ENCODE data around the gene STPG3. TPM values are rescaled to one million over a fixed set of nuclear protein-coding genes. Genes with fewer than 3 reads are reported as not detected.

The STPG3 gene
- total and polyA plus RNA-seq, 2 experiments from 2014 or later: not detected

DNA sequence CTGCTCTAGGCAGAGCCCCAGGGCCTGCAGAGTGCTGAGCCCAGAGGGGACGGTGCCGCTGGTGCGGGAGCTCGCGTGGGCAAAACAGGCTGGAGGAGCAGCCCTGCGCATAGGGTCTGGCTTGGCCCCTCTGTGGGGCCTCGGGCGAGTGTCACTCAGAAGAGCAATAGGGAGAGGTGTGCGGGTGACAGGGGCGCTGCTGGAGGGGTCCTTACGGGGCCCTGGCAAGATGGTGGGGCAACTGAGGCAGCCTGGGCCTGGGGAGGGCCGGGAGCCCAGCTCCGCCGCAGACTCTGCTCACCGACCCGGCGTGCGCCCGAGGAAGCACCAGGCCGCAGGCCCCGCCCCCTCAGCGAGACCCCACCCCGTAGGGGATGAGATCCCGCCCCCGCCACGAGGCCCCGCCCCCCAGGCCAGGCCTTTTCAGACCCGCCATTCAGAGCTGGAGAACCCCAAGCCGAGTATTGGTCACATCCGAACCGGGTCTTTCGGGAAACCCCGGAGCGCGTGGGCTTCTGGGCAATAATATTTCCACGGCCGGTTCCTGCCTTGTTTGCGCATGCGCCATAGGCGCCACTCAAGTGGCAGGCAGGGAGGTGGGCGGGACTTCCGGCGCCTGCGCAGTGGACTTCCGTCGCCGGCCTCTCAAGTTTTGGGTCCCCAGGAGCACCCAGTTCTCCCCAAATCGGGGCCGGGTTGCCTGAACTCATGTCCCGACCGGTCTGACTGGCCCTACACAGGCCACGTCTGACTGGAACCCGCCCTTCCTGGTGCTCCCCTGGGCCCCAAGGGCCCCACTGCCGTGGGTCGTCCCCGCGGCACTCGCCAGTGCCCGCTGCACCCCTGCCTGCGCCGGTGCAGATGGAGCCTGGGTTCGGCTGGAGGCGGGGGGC is 27.8 kb upstream of the STPG3 start:
- H4K20me1 ChIP-seq (replicated peaks; ENCODE audit: insufficient read depth): no peaks in the 10 kb centered on the region
- DNase-seq (ENCODE audit: low spot score) (peak; percentile 98), ATAC-seq (peak; percentile 53)
- Mint-ChIP-seq H3K4me3 (peak overlapping the region; percentile 70), H3K36me3 (ENCODE audit: low read depth) (no peaks in the 10 kb centered on the region), H3K27me3 (ENCODE audit: insufficient read depth, low read depth, poor library complexity) (peaks cover 3% of the 10 kb centered on the region), H3K4me1 (peaks cover 4% of the 10 kb centered on the region; the same call in 2 of the 3 replicates), H3K27ac (no peak overlapping the region), H3K9me3 (no peaks in the 10 kb centered on the region)
- peaks cover 9% of the 10 kb centered on the region; the same call in 1 of the 2 replicates for H3K27me3 ChIP-seq (ENCODE audit: insufficient read depth)
- peak overlapping the region; percentile 83 for H2AFZ ChIP-seq
- H3F3A ChIP-seq (replicated peaks; ENCODE audit: low read depth): 0 out of 2 replicates have a peak, but pooled peaks cover 6% of the 10 kb centered on the region
- H3K36me3 ChIP-seq (ENCODE audit: insufficient read depth): no peaks in the 10 kb centered on the region
- peak overlapping the region; percentile 99 for H3K4me2 ChIP-seq
- H3K79me2 ChIP-seq (replicated peaks; ENCODE audit: insufficient read depth): no peaks in the 10 kb centered on the region
- H3K9me2 ChIP-seq (ENCODE audit: insufficient read depth): no peaks in the 10 kb centered on the region
- H3K4me3 ChIP-seq: peak overlapping the region; percentile 94
- TF ChIP-seq EZH2phosphoT487 (IDR thresholded peaks at IDR 0.05; ENCODE audit: unreplicated experiment): no peak
- TF ChIP-seq POLR2AphosphoS5 (IDR thresholded peaks at IDR 0.05; ENCODE audit: low read depth): peak; percentile 54
- peak; percentile 54; the same call in 1 of the 2 replicates for TF ChIP-seq CREB1 (CRISPR knock-in tag; IDR thresholded peaks at IDR 0.05; ENCODE audit: low read depth)
- TF ChIP-seq, protein P1, sequence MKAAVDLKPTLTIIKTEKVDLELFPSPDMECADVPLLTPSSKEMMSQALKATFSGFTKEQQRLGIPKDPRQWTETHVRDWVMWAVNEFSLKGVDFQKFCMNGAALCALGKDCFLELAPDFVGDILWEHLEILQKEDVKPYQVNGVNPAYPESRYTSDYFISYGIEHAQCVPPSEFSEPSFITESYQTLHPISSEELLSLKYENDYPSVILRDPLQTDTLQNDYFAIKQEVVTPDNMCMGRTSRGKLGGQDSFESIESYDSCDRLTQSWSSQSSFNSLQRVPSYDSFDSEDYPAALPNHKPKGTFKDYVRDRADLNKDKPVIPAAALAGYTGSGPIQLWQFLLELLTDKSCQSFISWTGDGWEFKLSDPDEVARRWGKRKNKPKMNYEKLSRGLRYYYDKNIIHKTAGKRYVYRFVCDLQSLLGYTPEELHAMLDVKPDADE (IDR thresholded peaks at IDR 0.05): peak; percentile 68
- H3K27ac ChIP-seq (ENCODE audit: low read depth): peak overlapping the region; percentile 76; the same call in 1 of the 2 replicates
- peaks cover 3% of the 10 kb centered on the region; the same call in 1 of the 2 replicates for H3K4me1 ChIP-seq (ENCODE audit: insufficient read depth)

DNA sequence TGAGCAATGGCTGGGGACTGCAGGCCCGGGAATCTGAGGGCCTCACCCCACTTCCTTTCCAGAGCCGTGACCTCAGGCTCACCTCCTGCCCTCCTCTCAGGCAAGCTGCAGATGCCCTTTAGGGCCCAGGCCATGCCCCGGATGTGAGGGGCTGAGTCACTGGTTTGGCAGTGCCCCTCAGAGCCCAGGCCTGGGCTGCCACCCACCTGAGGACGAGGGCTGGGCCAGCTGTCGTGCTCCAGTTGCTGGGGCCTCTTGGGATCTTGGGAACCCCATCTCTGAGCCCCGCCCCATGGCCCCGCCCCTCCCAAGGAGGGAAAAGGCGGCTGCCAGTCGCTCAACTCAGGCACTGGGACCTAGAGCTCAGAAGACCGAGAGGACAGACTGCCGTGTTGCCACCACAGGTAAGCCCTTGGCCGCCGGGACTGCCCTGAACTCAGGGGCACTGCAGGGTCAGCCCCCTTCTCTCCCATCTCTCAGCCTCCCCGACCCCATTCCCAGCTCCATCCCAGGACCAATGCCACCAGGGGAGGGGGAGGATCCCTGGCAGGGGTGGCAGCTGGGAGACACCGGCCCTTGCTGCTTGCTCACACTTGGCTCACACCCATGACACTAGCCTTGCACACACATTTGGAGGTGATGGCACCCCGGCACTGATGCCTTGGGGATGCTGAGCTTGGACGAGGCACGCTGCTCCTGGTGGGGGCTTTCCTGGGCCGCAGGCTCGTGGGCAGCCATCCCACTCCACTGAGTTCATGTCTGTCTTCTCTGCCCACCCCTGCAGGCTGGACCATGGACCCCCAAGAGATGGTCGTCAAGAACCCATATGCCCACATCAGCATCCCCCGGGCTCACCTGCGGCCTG is 26.0 kb upstream of the STPG3 start, which contains the start of gene CYSRT1:
CYSRT1 (plus strand) TSS at position 345 of the 865 bp plus-strand sequence; CDS start at position 793, 448 bp downstream.
- H3K4me3 Mint-ChIP-seq: peak within 1 kb of the TSS; percentile 70
- ATAC-seq: no peak
- no peak within 1 kb of the TSS for H3K27ac ChIP-seq (ENCODE audit: low read depth)
- DNase-seq (ENCODE audit: low spot score): no peak
- no peaks in the 10 kb centered on the region for H3K36me3 Mint-ChIP-seq (ENCODE audit: low read depth)
- no peak within 1 kb of the TSS for H2AFZ ChIP-seq
- peak within 1 kb of the TSS; percentile 99 for H3K4me2 ChIP-seq
- H4K20me1 ChIP-seq (replicated peaks; ENCODE audit: insufficient read depth): no peaks in the 10 kb centered on the region
- H3K4me1 ChIP-seq (ENCODE audit: insufficient read depth): no peaks in the 10 kb centered on the region; the same call in 1 of the 2 replicates
- H3K27me3 Mint-ChIP-seq (ENCODE audit: insufficient read depth, low read depth, poor library complexity): peaks cover 3% of the 10 kb centered on the region
- no peak within 1 kb of the TSS for H3K27ac Mint-ChIP-seq
- H3K36me3 ChIP-seq (ENCODE audit: insufficient read depth): no peaks in the 10 kb centered on the region
- no peaks in the 10 kb centered on the region for H3K9me3 Mint-ChIP-seq
- peaks cover 9% of the 10 kb centered on the region; the same call in 1 of the 2 replicates for H3K27me3 ChIP-seq (ENCODE audit: insufficient read depth)
- no peaks in the 10 kb centered on the region for H3K9me2 ChIP-seq (ENCODE audit: insufficient read depth)
- H3K79me2 ChIP-seq (replicated peaks; ENCODE audit: insufficient read depth): no peaks in the 10 kb centered on the region
- 0 out of 2 replicates have a peak, but pooled peaks cover 6% of the 10 kb centered on the region for H3F3A ChIP-seq (replicated peaks; ENCODE audit: low read depth)
- peak within 1 kb of the TSS; percentile 94 for H3K4me3 ChIP-seq
- H3K4me1 Mint-ChIP-seq: peaks cover 2% of the 10 kb centered on the region; the same call in 2 of the 3 replicates
- TF ChIP-seq CREB1 (CRISPR knock-in tag; IDR thresholded peaks at IDR 0.05; ENCODE audit: low read depth) (no peak), STAT1 (IDR thresholded peaks at IDR 0.05; ENCODE audit: unreplicated experiment) (no peak), ZNF114 (CRISPR knock-in tag; IDR thresholded peaks at IDR 0.05) (no peak), POLR2AphosphoS5 (IDR thresholded peaks at IDR 0.05; ENCODE audit: low read depth) (no peak), EZH2 (IDR thresholded peaks at IDR 0.05; ENCODE audit: low read depth, unreplicated experiment) (no peak), EZH2phosphoT487 (IDR thresholded peaks at IDR 0.05; ENCODE audit: unreplicated experiment) (no peak)
- TF ChIP-seq, protein P2, sequence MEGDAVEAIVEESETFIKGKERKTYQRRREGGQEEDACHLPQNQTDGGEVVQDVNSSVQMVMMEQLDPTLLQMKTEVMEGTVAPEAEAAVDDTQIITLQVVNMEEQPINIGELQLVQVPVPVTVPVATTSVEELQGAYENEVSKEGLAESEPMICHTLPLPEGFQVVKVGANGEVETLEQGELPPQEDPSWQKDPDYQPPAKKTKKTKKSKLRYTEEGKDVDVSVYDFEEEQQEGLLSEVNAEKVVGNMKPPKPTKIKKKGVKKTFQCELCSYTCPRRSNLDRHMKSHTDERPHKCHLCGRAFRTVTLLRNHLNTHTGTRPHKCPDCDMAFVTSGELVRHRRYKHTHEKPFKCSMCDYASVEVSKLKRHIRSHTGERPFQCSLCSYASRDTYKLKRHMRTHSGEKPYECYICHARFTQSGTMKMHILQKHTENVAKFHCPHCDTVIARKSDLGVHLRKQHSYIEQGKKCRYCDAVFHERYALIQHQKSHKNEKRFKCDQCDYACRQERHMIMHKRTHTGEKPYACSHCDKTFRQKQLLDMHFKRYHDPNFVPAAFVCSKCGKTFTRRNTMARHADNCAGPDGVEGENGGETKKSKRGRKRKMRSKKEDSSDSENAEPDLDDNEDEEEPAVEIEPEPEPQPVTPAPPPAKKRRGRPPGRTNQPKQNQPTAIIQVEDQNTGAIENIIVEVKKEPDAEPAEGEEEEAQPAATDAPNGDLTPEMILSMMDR (conservative IDR thresholded peaks at IDR 0.05; ENCODE audit: low read depth in 2 of 2): no peak
- TF ChIP-seq, protein P3, sequence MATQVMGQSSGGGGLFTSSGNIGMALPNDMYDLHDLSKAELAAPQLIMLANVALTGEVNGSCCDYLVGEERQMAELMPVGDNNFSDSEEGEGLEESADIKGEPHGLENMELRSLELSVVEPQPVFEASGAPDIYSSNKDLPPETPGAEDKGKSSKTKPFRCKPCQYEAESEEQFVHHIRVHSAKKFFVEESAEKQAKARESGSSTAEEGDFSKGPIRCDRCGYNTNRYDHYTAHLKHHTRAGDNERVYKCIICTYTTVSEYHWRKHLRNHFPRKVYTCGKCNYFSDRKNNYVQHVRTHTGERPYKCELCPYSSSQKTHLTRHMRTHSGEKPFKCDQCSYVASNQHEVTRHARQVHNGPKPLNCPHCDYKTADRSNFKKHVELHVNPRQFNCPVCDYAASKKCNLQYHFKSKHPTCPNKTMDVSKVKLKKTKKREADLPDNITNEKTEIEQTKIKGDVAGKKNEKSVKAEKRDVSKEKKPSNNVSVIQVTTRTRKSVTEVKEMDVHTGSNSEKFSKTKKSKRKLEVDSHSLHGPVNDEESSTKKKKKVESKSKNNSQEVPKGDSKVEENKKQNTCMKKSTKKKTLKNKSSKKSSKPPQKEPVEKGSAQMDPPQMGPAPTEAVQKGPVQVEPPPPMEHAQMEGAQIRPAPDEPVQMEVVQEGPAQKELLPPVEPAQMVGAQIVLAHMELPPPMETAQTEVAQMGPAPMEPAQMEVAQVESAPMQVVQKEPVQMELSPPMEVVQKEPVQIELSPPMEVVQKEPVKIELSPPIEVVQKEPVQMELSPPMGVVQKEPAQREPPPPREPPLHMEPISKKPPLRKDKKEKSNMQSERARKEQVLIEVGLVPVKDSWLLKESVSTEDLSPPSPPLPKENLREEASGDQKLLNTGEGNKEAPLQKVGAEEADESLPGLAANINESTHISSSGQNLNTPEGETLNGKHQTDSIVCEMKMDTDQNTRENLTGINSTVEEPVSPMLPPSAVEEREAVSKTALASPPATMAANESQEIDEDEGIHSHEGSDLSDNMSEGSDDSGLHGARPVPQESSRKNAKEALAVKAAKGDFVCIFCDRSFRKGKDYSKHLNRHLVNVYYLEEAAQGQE (IDR thresholded peaks at IDR 0.05; ENCODE audit: unreplicated experiment): no peak

All from GM23338 (cell line).